Mesenchymal stem cell (in vitro differentiated cells and primary cell): Measurements from ENCODE around the gene MET.

Source experiments
- DNase-seq: peaks from one replicate; pipeline ENCODE4 v3.0.0-alpha.2; 2013
- H2AFZ ChIP-seq: one replicate; pipeline ENCODE4 v1.6.1; 2013; ENCODE audit warnings: low read depth, mild to moderate bottlenecking, control low read depth, inconsistent platforms, low read length, moderate library complexity
- H2AK5ac ChIP-seq: 2 replicates; pipeline ENCODE4 v1.6.1; 2013; ENCODE audit warnings: low read length, moderate library complexity, mild to moderate bottlenecking, inconsistent platforms; ENCODE audit not compliant: severe bottlenecking
- H2BK120ac ChIP-seq: one replicate; pipeline ENCODE4 v1.6.1; 2013; ENCODE audit warnings: low read depth, mild to moderate bottlenecking, inconsistent platforms, low read length, moderate library complexity
- H2BK12ac ChIP-seq, 2 experiments: one replicate each; pipeline ENCODE4 v1.6.1; 2013; ENCODE audit warnings: inconsistent platforms in 2 of 2, low read length in 2 of 2, mild to moderate bottlenecking in 2 of 2, moderate library complexity in 2 of 2, control low read depth in 1 of 2
- H2BK15ac ChIP-seq: one replicate; pipeline ENCODE4 v1.6.1; 2013; ENCODE audit warnings: mild to moderate bottlenecking, low read depth, inconsistent platforms; ENCODE audit not compliant: poor library complexity, severe bottlenecking
- H2BK5ac ChIP-seq: 2 replicates; pipeline ENCODE4 v1.6.1; 2013; ENCODE audit warnings: low read depth, mild to moderate bottlenecking, low read length, control low read depth, inconsistent platforms; ENCODE audit not compliant: poor library complexity, severe bottlenecking
- H3K14ac ChIP-seq, 2 experiments: one replicate each; pipeline ENCODE4 v1.6.1; 2013; ENCODE audit warnings: inconsistent platforms in 2 of 2, low read length in 2 of 2, control low read depth in 1 of 2, mild to moderate bottlenecking in 1 of 2, moderate library complexity in 1 of 2
- H3K18ac ChIP-seq, 2 experiments: one replicate each; pipeline ENCODE4 v1.6.1; 2013; ENCODE audit warnings: inconsistent platforms in 2 of 2, low read length in 2 of 2, control low read depth in 1 of 2, low read depth in 1 of 2, mild to moderate bottlenecking in 1 of 2
- H3K23ac ChIP-seq, 2 experiments: one replicate each; pipeline ENCODE4 v1.6.1; 2013; ENCODE audit warnings: inconsistent platforms in 2 of 2, low read length in 2 of 2, mild to moderate bottlenecking in 2 of 2, moderate library complexity in 2 of 2, control low read depth in 1 of 2
- H3K27ac ChIP-seq: 2 replicates; pipeline ENCODE4 v1.5.1; 2013; ENCODE audit warnings: mild to moderate bottlenecking, moderate library complexity, low read length, control low read depth, inconsistent platforms; ENCODE audit not compliant: poor library complexity, severe bottlenecking
- H3K27me3 ChIP-seq, 2 experiments: 2 replicates each; pipeline versions ENCODE4 v1.6.1 to v1.7.0; 2013; ENCODE audit warnings: low read length in 2 of 2, mild to moderate bottlenecking in 2 of 2, moderate library complexity in 2 of 2, control low read depth in 1 of 2, inconsistent platforms in 1 of 2; ENCODE audit not compliant: control insufficient read depth in 1 of 2, insufficient read depth in 1 of 2
- H3K36me3 ChIP-seq, 2 experiments: 2 replicates each; pipeline versions ENCODE4 v1.6.1 to v1.7.0; 2013; ENCODE audit warnings: low read length in 2 of 2, control low read depth in 1 of 2, inconsistent platforms in 1 of 2, low read depth in 1 of 2, mild to moderate bottlenecking in 1 of 2; ENCODE audit not compliant: insufficient read depth in 2 of 2, control insufficient read depth in 1 of 2
- H3K4ac ChIP-seq, 2 experiments: one replicate each; pipeline ENCODE4 v1.6.1; 2013; ENCODE audit warnings: inconsistent platforms in 2 of 2, low read length in 2 of 2, mild to moderate bottlenecking in 2 of 2, moderate library complexity in 2 of 2, control low read depth in 1 of 2, low read depth in 1 of 2
- H3K4me1 ChIP-seq: 2 replicates; pipeline ENCODE4 v1.6.1; 2013; ENCODE audit warnings: low read depth, low read length, control low read depth; ENCODE audit not compliant: control insufficient read depth, insufficient read depth
- H3K4me2 ChIP-seq: 2 replicates; pipeline ENCODE4 v1.6.1; 2013; ENCODE audit warnings: low read length, mild to moderate bottlenecking, inconsistent platforms; ENCODE audit not compliant: poor library complexity, severe bottlenecking
- H3K4me3 ChIP-seq, 2 experiments: 2 replicates each; pipeline versions ENCODE4 v1.5.1 to v1.7.0; 2013; ENCODE audit warnings: low read length in 2 of 2, mild to moderate bottlenecking in 2 of 2, control low read depth in 1 of 2, low read depth in 1 of 2; ENCODE audit not compliant: insufficient read depth in 1 of 2
- H3K79me1 ChIP-seq: replicated peaks from 2 replicates; pipeline ENCODE4 v1.6.1; 2013; ENCODE audit warnings: mild to moderate bottlenecking, control low read depth, low read length, inconsistent platforms; ENCODE audit not compliant: poor library complexity, severe bottlenecking
- H3K9ac ChIP-seq: 2 replicates; pipeline ENCODE4 v1.7.0; 2013; ENCODE audit warnings: mild to moderate bottlenecking, low read length, moderate library complexity
- H3K9me3 ChIP-seq: 2 replicates; pipeline ENCODE4 v1.7.0; 2013; ENCODE audit warnings: mild to moderate bottlenecking, low read length; ENCODE audit not compliant: control insufficient read depth
- H4K8ac ChIP-seq: one replicate; pipeline ENCODE4 v1.6.1; 2013; ENCODE audit warnings: inconsistent platforms, mild to moderate bottlenecking, low read length, moderate library complexity
- H4K91ac ChIP-seq: one replicate; pipeline ENCODE4 v1.6.1; 2013; ENCODE audit warnings: mild to moderate bottlenecking, low read length, inconsistent platforms
- WGBS: methylation state at CpG from one replicate; pipeline ENCODE4 v1.1.7; 2013; ENCODE audit warnings: mixed read lengths; 5-methylcytosine and 5-hydroxymethylcytosine counted together

MET gene

DNA sequence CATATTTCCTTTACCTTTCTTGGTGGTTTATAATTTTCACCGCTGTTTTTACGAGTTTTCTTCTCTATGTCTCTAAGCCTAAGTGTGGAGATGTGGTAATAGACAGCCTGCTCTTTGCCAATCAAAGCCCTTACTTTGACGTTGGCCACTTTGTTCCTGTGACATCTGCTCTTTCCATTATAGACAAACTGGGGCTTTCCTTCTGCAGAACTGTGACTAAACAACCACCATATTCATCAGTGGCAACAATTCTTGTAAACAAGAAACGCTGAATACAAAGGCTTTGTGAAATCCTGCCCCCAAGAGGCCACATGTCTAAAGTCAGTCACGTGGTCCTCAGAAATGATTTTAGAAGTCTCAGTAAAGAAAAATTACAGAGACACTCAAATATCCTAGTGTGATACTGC lies 130.8 kb downstream of the MET start:
- Histone ChIP-seq H3K27ac (peak overlapping the region; percentile 97), H4K91ac (no peak overlapping the region), H2BK15ac (no peak overlapping the region), H3K4me2 (no peak overlapping the region), H2AK5ac (peak overlapping the region; percentile 11), H3K79me1 (peaks cover 7% of the 10 kb centered on the region), H2BK5ac (peak overlapping the region; percentile 68), H3K27me3 (no peaks in the 10 kb centered on the region), H4K8ac (no peak overlapping the region), H2AFZ (no peak overlapping the region), H3K18ac (no peak overlapping the region), H2BK120ac (no peak overlapping the region), H3K4ac (no peak overlapping the region), H3K9ac (peak overlapping the region; percentile 41), H3K4me1 (peaks cover 6% of the 10 kb centered on the region), H3K36me3 (peaks cover 0 to 6% of the 10 kb centered on the region in 2 experiments), H2BK12ac (no peak overlapping the region), H3K4me3 (no peak overlapping the region), H3K14ac (no peak overlapping the region), H3K9me3 (no peaks in the 10 kb centered on the region), H3K23ac (no peak overlapping the region)
- DNase-seq: peak; percentile 86
- 41% methylated on average over 3 of the region's 5 CpGs for WGBS

- no peak overlapping the region for H4K91ac ChIP-seq
- H2AFZ ChIP-seq: no peak overlapping the region
- no peaks in the 10 kb centered on the region for H3K9me3 ChIP-seq
- no peak overlapping the region for H3K4me3 ChIP-seq
- H3K27me3 ChIP-seq: no peaks in the 10 kb centered on the region
- no peak overlapping the region for H2BK120ac ChIP-seq
- no peak overlapping the region for H3K27ac ChIP-seq
- peaks cover 8% of the 10 kb centered on the region for H3K4me1 ChIP-seq
- H3K36me3 ChIP-seq: no peaks in the 10 kb centered on the region
- no peak overlapping the region for H2AK5ac ChIP-seq
- H2BK5ac ChIP-seq: no peak overlapping the region
- WGBS: 99% methylated on average over 3 of the region's 3 CpGs
- no peak overlapping the region for H3K4ac ChIP-seq
- H2BK12ac ChIP-seq: no peak overlapping the region
- H3K23ac ChIP-seq: no peak overlapping the region
- H3K9ac ChIP-seq: peak overlapping the region; percentile 66
- H4K8ac ChIP-seq: no peak overlapping the region
- no peak overlapping the region for H3K4me2 ChIP-seq
- H2BK15ac ChIP-seq: no peak overlapping the region
- no peak overlapping the region for H3K14ac ChIP-seq
- peaks cover 4% of the 10 kb centered on the region for H3K79me1 ChIP-seq
- no peak overlapping the region for H3K18ac ChIP-seq
- DNase-seq: no peak
Measured at GRCh38 chr7:116804471-116804870, 132.5 kb downstream of the MET start.

- no peak overlapping the region for H3K18ac ChIP-seq
- WGBS: 62% methylated on average over 7 of the region's 7 CpGs
- H3K27me3 ChIP-seq: no peaks in the 10 kb centered on the region
Measured at GRCh38 chr7:116805100-116805544, 133.1 kb downstream of the MET start.

GRCh38 chr7:116806046-116806944 lies 134.3 kb downstream of the MET start:
- H4K91ac ChIP-seq: no peak overlapping the region
- H3K27ac ChIP-seq: no peak overlapping the region
- no peak overlapping the region for H3K23ac ChIP-seq
- H3K4me3 ChIP-seq: no peak overlapping the region
- H3K4me1 ChIP-seq: peaks cover 7% of the 10 kb centered on the region
- no peak overlapping the region for H2BK12ac ChIP-seq
- no peak overlapping the region for H2BK5ac ChIP-seq
- H3K9ac ChIP-seq: no peak overlapping the region
- H3K4ac ChIP-seq: no peak overlapping the region
- peak overlapping the region; percentile 49 for H2AFZ ChIP-seq
- H2BK15ac ChIP-seq: no peak overlapping the region
- no peaks in the 10 kb centered on the region for H3K36me3 ChIP-seq
- no peak overlapping the region for H4K8ac ChIP-seq
- H3K79me1 ChIP-seq: peaks cover 4% of the 10 kb centered on the region
- no peak for DNase-seq
- no peaks in the 10 kb centered on the region for H3K9me3 ChIP-seq
- peak overlapping the region; percentile 75 for H2AK5ac ChIP-seq
- no peak overlapping the region for H2BK120ac ChIP-seq
- H3K18ac ChIP-seq: no peak overlapping the region
- H3K27me3 ChIP-seq: no peaks in the 10 kb centered on the region
- 89% methylated on average over 6 of the region's 7 CpGs for WGBS
- no peak overlapping the region for H3K14ac ChIP-seq
- no peak overlapping the region for H3K4me2 ChIP-seq

More at GRCh38 chr7:116805100-116805544, 133.1 kb downstream of the MET start:
- H2BK5ac ChIP-seq: no peak overlapping the region
- H3K9ac ChIP-seq: peak overlapping the region; percentile 66
- H3K4me2 ChIP-seq: no peak overlapping the region
- no peak for DNase-seq
- no peak overlapping the region for H3K4ac ChIP-seq
- no peaks in the 10 kb centered on the region for H3K9me3 ChIP-seq
- H3K79me1 ChIP-seq: peaks cover 4% of the 10 kb centered on the region
- no peak overlapping the region for H3K27ac ChIP-seq
- H4K8ac ChIP-seq: no peak overlapping the region
- H2BK15ac ChIP-seq: no peak overlapping the region
- no peak overlapping the region for H2BK12ac ChIP-seq
- H2AK5ac ChIP-seq: peak overlapping the region; percentile 72
- peaks cover 8% of the 10 kb centered on the region for H3K4me1 ChIP-seq
- H4K91ac ChIP-seq: no peak overlapping the region
- H2AFZ ChIP-seq: no peak overlapping the region
- no peak overlapping the region for H3K23ac ChIP-seq
- no peak overlapping the region for H2BK120ac ChIP-seq
- H3K14ac ChIP-seq: no peak overlapping the region
- no peaks in the 10 kb centered on the region for H3K36me3 ChIP-seq
- H3K4me3 ChIP-seq: no peak overlapping the region
